Measurements from ENCODE around the gene NEK1.
"Not testable (repeated sequence)": the region's sequence is repeated elsewhere in the genome, so short reads cannot be mapped to it uniquely, and the experiment has no call there.

- not testable (repeated sequence) for TF ChIP-seq CTCF (IDR thresholded peaks at IDR 0.05; ENCODE audit: insufficient read depth, low read length, poor library complexity, severe bottlenecking); EZH2phosphoT487 (conservative IDR thresholded peaks at IDR 0.05; ENCODE audit: low read length)
These were observed 65.8 kb downstream of the NEK1 start for GRCh38 chr4:169546548-169546947.
